Erythroblast (primary cell): ENCODE results near the gene TMOD2.

ENCODE experiments used
- DNase-seq, 2 experiments: peaks; one replicate each; lab custom pipeline; 2025; lab: John Stamatoyannopoulos, UW
- GATA1 ChIP-seq: IDR thresholded peaks from 2 replicates; pipeline ENCODE4 v1.6.1; 2011; ENCODE audit warnings: low read depth, mild to moderate bottlenecking, control low read depth, low read length, moderate library complexity
- POLR2A ChIP-seq: IDR thresholded peaks from 2 replicates; pipeline ENCODE4 v1.6.1; 2011; ENCODE audit warnings: mild to moderate bottlenecking, low read length

Gene TMOD2

GRCh38 chr15:51749307-51749706 is 2.1 kb upstream of the TMOD2 start:
- TF ChIP-seq POLR2A (no peak), GATA1 (no peak)
- no peak for DNase-seq

GRCh38 chr15:51750186-51750585 is 1.2 kb upstream of the TMOD2 start:
- no peak for TF ChIP-seq GATA1
- no peak for TF ChIP-seq POLR2A
- DNase-seq, result no peak

- peak; percentile 47 to 61 for DNase-seq
- TF ChIP-seq POLR2A, result no peak
- TF ChIP-seq GATA1, result no peak
Observed at GRCh38 chr15:51751697-51752683, 593 bp downstream of the TMOD2 start.

GRCh38 chr15:51752888-51753287 is 1.5 kb downstream of the TMOD2 start:
- no peak for TF ChIP-seq POLR2A
- TF ChIP-seq GATA1, result no peak
- no peak for DNase-seq

GRCh38 chr15:51754267-51754666 is 2.9 kb downstream of the TMOD2 start:
- TF ChIP-seq POLR2A, result no peak
- no peak for TF ChIP-seq GATA1
- DNase-seq, result no peak

GRCh38 chr15:51755790-51756189 is 4.4 kb downstream of the TMOD2 start:
- TF ChIP-seq POLR2A (no peak), GATA1 (no peak)
- no peak for DNase-seq

- TF ChIP-seq POLR2A (no peak), GATA1 (no peak)
- no peak for DNase-seq
Observed at GRCh38 chr15:51756482-51756881, 5.1 kb downstream of the TMOD2 start.

- no peak for DNase-seq
- TF ChIP-seq POLR2A (no peak), GATA1 (no peak)
Observed at GRCh38 chr15:51757450-51757849, 6.1 kb downstream of the TMOD2 start.

GRCh38 chr15:51758645-51759044 is 7.2 kb downstream of the TMOD2 start:
- TF ChIP-seq GATA1, result no peak
- no peak for TF ChIP-seq POLR2A
- DNase-seq, result no peak

GRCh38 chr15:51759557-51760070 is 8.2 kb downstream of the TMOD2 start:
- TF ChIP-seq GATA1 (no peak), POLR2A (no peak)
- DNase-seq, result peak in 1 of 2 experiments; percentile 7

GRCh38 chr15:51760805-51761204 is 9.4 kb downstream of the TMOD2 start:
- TF ChIP-seq POLR2A (no peak), GATA1 (no peak)

GRCh38 chr15:51765751-51766150 is 14.4 kb downstream of the TMOD2 start:
- DNase-seq, result no peak
- TF ChIP-seq GATA1 (no peak), POLR2A (no peak)

More at GRCh38 chr15:51760805-51761204, 9.4 kb downstream of the TMOD2 start:
- DNase-seq, result no peak

GRCh38 chr15:51766341-51766740 is 14.9 kb downstream of the TMOD2 start:
- no peak for DNase-seq
- TF ChIP-seq POLR2A (no peak), GATA1 (no peak)

- TF ChIP-seq GATA1, result no peak
- TF ChIP-seq POLR2A, result no peak
- no peak for DNase-seq
Observed at GRCh38 chr15:51768018-51768417, 16.6 kb downstream of the TMOD2 start.

- DNase-seq, result peak in 1 of 2 experiments; percentile 22
- TF ChIP-seq POLR2A, result no peak
- no peak for TF ChIP-seq GATA1
Observed at GRCh38 chr15:51770902-51771301, 19.5 kb downstream of the TMOD2 start.

- no peak for DNase-seq
- TF ChIP-seq POLR2A, result no peak
- TF ChIP-seq GATA1, result no peak
Observed at GRCh38 chr15:51771773-51772172, 20.4 kb downstream of the TMOD2 start.
